Prostate gland (tissue), 2 donors: ENCODE measurements around the gene SLC25A36.

Source experiments
- CTCF ChIP-seq, 4 experiments: fragments of 200-600 bp in 2 of 4; fragments of 450-650 bp in 2 of 4; sonication (generic) in 2 of 4; IDR thresholded peaks; 1 replicate in 3 of 4; 2 replicates in 1 of 4; pipeline ENCODE4 v1.5.1; 2016 to 2019; ENCODE audit warnings: antibody characterized with exemption in 4 of 4, mild to moderate bottlenecking in 2 of 4, moderate library complexity in 2 of 4
- POLR2A ChIP-seq: fragments of 450-650 bp; IDR thresholded peaks from one replicate; pipeline ENCODE4 v1.6.1; 2016; ENCODE audit warnings: antibody characterized with exemption, mild to moderate bottlenecking
- POLR2AphosphoS5 ChIP-seq: sonication (generic); formaldehyde crosslinking; IDR thresholded peaks from one replicate; pipeline ENCODE4 v1.6.1; 2017; ENCODE audit warnings: antibody characterized with exemption

- TF ChIP-seq POLR2A = no peak
- no peak for TF ChIP-seq CTCF (IDR thresholded peaks at IDR 0.05)
- TF ChIP-seq POLR2AphosphoS5 = no peak
Observed at GRCh38 chr3:140896997-140897396, 44.6 kb upstream of the SLC25A36 start.
